GM12875 (cell line): ENCODE measurements around the gene BIN1.

Experiments used
- H3K4me3 ChIP-seq: one replicate; pipeline ENCODE4 v1.5.1; 2011; ENCODE audit warnings: low read depth, low read length, control low read depth
- CTCF ChIP-seq: IDR thresholded peaks from 2 replicates; pipeline ENCODE4 v1.5.1; 2011; ENCODE audit warnings: low read depth, mild to moderate bottlenecking, control low read depth, inconsistent platforms, low read length, moderate library complexity, borderline replicate concordance; ENCODE audit not compliant: insufficient read depth

Gene BIN1

DNA sequence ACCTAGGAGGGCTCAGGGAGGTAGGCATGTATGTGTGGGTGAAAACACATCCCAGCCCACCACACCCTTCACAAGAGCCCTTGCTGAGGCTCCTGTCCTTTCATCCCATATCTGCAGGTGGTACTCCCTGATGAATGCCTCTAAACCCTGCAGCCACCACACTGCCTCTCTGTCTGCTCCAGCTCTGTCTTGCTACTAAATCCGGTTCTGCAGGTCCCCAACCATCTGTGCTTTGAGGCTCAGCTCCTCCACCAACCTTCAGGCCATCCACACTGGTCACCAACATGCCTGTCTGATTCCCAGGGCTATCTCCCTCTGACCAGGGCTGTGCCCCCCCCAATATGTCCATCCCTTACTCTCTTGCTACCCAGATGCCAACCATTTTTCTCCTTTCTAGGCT, 92.7 kb downstream of the BIN1 start:
- H3K4me3 ChIP-seq = no peak overlapping the region
- no peak for TF ChIP-seq CTCF

DNA sequence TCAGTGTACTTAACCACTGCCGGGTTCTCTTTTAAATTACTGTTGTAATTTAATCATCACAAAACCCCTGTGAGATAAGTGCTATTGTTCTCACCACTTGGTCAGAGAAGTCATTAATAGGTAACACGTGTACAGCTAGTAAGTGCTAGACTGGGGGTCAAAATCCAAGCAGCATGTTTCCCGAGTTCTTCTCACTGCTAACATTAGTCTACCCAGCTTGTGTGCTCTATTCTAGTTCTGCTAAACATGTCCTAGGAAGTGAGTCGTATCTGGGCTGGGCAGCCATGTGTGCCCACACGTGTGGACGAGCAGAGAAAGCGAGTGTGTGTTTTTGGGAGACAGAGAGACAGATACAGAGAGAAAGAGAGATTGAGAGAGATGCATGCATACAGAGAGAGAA, 94.1 kb downstream of the BIN1 start:
- no peak overlapping the region for H3K4me3 ChIP-seq
- no peak for TF ChIP-seq CTCF

DNA sequence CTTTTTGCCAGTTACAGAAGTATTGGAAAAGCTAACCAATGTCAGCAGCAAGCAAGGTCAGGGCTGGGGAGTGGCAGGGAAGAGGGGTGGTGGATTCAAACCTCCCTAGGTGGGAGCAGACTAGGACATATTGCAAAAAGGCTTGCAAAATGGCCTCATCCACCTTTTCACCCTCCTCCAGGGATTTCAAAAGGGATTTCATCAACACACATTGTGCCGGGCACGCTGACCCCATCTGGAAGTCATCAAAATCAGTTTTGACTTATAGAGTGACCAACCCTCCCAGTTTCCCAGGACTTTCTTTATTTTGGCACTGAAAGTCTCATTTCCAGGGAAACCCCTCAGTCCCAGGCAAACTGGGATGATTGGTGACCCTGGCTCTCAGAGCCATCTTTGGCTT, 94.7 kb downstream of the BIN1 start:
- TF ChIP-seq CTCF = no peak
- no peak overlapping the region for H3K4me3 ChIP-seq

DNA sequence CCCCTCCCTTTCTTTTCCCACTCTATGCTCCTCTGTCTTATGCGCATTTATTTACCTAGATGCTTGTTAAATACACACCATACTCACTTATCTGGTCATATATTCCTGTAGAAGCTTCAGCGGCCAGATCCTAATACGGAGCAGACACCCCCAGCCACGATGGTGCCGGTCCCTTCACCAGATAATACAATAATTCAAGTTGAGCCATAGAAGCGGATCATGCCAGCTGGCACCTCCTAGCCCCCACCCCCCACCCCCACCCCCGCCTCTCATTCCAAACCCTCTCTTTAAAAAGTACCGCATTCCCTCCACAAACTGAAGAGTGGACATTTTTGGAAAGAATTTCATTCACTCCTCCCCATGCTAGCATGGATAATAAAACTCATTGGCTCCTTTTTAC, 95.2 kb downstream of the BIN1 start:
- TF ChIP-seq CTCF = no peak
- no peak overlapping the region for H3K4me3 ChIP-seq

DNA sequence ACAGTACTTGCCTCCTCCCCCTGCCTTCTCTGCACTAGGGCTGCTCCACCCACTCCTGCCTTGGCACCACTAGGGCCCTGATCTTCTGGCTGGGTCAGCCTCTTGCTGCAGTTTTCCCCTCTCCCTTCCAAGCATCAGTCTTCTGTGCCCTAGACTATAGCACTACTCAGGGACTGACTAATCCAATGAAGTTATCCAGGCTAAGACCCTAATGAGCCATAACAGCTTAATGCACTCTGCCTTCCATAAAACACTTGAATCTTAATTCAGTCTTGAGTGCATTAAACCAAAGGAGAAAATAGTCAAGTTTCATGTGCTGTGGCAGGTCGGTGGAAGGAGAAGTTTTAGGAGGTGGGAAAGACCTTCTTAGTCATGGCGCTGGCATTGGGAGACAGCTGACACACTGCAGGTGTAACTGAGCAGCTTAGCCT, 95.7 kb downstream of the BIN1 start:
- H3K4me3 ChIP-seq = no peak overlapping the region
- no peak for TF ChIP-seq CTCF

DNA sequence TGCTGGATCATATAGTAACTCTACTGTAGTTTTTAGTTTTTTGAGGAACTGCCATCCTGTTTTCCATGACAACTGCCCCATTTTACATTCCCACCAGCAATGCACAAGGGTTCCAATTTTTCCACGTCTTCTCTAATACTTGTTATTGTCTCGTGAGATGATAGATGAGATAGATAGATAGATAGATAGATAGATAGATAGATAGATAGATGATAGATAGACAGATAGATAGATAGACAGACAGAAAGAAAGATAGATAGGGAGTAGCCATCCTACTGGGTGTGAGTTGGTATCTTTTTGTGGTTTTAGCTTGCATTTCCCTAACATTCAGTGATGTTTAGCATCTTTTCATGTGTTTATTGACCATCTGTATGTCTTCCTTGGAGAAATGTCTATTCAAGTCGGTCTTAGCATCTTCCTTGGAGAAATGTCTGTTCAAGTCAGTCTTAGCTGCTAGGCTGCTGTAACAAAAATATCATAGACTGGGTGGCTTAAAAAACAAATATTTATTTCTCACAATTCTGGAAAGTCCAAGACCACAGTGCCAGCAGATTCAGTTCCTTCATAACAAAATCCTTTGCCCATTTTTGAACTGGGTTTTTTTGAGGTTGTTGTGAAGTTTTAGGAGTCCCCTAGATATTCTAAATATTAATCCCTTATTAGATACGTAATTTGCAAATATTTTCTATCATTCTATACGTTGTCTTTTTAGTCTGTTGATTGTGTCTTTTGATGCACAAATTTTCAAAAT, 98.5 kb downstream of the BIN1 start:
- H3K4me3 ChIP-seq = no peak overlapping the region
- no peak for TF ChIP-seq CTCF

DNA sequence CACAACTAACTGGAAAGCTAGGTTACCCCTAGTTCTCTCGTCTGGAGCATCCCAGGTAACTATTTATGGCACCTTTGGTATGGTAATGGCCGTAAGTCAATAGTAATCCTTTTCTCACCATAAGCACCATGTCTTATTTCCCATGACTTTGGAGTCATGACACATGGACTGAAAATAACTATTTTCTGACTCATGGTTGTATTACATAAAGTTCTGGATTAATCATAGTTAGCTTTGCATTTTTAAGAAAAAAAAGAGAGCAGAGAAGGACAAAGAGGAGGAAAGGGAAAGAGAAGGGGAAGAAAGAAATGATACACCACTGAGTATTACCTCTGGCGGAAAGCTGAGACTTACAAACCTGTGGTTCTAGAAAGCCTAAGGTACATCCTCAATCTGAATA, 99.3 kb downstream of the BIN1 start:
- TF ChIP-seq CTCF = no peak
- no peak overlapping the region for H3K4me3 ChIP-seq
